ENCODE results near the gene COQ9. TPM values are rescaled to one million over a fixed set of nuclear protein-coding genes. Genes with fewer than 3 reads are reported as not detected.

Gene COQ9
- total RNA-seq, 3 donors from 2014 or later = 44.5 to 47.2 (median 47.0) TPM

GRCh38 chr16:57444711-57445110, 2.6 kb upstream of the COQ9 start:
- H3K9me3 Mint-ChIP-seq = peaks cover 8% of the 10 kb centered on the region
- peaks cover 30% of the 10 kb centered on the region for H3K4me1 Mint-ChIP-seq (ENCODE audit: low read depth)
- peak overlapping the region; percentile 33 for H3K4me3 Mint-ChIP-seq
- no peaks in the 10 kb centered on the region for H3K27me3 Mint-ChIP-seq (ENCODE audit: low read depth)
- peaks cover 17% of the 10 kb centered on the region for H3K36me3 Mint-ChIP-seq (ENCODE audit: insufficient read depth)
- DNase-seq (no peak), ATAC-seq (no peak)

DNA sequence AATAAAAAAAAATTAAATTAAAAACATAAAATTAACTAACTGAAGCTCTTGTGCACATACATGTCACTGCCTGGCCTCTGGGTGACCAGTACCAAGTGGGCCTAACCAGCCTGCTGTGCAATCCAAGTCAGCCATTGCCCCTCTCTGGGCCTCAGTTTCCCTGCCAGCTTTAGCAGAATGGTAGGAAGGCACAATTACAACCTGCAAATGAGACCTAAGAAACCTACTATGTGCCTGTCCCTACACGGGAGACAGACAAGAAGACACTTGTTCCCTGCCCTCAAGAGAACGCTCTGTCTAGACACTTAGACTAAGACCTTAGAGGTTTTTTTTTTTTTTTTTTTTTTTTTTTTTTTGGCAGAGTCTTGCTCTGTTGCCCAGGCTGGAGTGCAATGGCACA, 1.8 kb upstream of the COQ9 start:
- Mint-ChIP-seq H3K4me3 (peak overlapping the region; percentile 94), H3K9me3 (peaks cover under 1% of the 10 kb centered on the region), H3K4me1 (ENCODE audit: low read depth) (peaks cover 33% of the 10 kb centered on the region), H3K27me3 (ENCODE audit: low read depth) (no peaks in the 10 kb centered on the region), H3K36me3 (ENCODE audit: insufficient read depth) (peaks cover 9% of the 10 kb centered on the region)
- no peak for ATAC-seq
- no peak for DNase-seq

GRCh38 chr16:57446531-57447185, 621 bp upstream of the COQ9 start:
- ATAC-seq (peak; percentile 28 to 38), DNase-seq (no peak)
- no peaks in the 10 kb centered on the region for H3K9me3 Mint-ChIP-seq
- H3K27me3 Mint-ChIP-seq (ENCODE audit: low read depth) = no peaks in the 10 kb centered on the region
- peaks cover 2% of the 10 kb centered on the region for H3K36me3 Mint-ChIP-seq (ENCODE audit: insufficient read depth)
- H3K4me3 Mint-ChIP-seq = peak overlapping the region; percentile 94
- peaks cover 33% of the 10 kb centered on the region for H3K4me1 Mint-ChIP-seq (ENCODE audit: low read depth)

DNA sequence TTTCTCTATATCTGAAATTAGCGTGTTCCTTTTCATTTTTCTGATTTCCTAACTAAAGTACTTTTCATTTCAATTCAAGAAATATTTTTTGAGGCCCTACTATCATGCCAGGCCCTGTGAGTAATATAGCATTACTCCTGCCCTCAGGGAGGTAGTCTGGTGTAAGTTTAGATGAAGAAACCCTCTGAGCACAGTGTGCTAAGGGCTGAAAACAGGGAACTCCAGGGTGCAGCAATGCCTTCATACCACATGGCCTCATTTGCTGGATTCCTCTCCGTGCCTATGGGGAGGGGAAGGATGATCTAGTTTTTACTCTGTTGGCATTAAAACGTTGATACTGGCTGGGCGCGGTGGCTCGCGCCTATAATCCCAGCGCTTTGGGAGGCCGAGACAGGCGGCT, 4.7 kb downstream of the COQ9 start:
- peaks cover 12% of the 10 kb centered on the region for H3K4me1 Mint-ChIP-seq (ENCODE audit: low read depth)
- H3K36me3 Mint-ChIP-seq (ENCODE audit: insufficient read depth) = peaks cover 24% of the 10 kb centered on the region
- H3K4me3 Mint-ChIP-seq = no peak overlapping the region
- no peaks in the 10 kb centered on the region for H3K27me3 Mint-ChIP-seq (ENCODE audit: low read depth)
- ATAC-seq = no peak
- no peak for DNase-seq
- no peaks in the 10 kb centered on the region for H3K9me3 Mint-ChIP-seq

- H3K27me3 Mint-ChIP-seq (ENCODE audit: low read depth) = no peaks in the 10 kb centered on the region
- ATAC-seq (peak; percentile 99), DNase-seq (peak; percentile 92)
- no peaks in the 10 kb centered on the region for H3K9me3 Mint-ChIP-seq
- peaks cover 28% of the 10 kb centered on the region for H3K36me3 Mint-ChIP-seq (ENCODE audit: insufficient read depth)
- peak within 1 kb of the TSS; percentile 100 for H3K4me3 Mint-ChIP-seq
- peaks cover 25% of the 10 kb centered on the region for H3K4me1 Mint-ChIP-seq (ENCODE audit: low read depth)
These were observed 15.1 kb downstream of the COQ9 start, which contains the start of gene POLR2C for GRCh38 chr16:57462209-57462977. TSS of gene POLR2C (plus strand) at chr16:57462679. CDS start at chr16:57462725, 46 bp downstream.

GRCh38 chr16:57462978-57463362, 15.7 kb downstream of the COQ9 start:
- Mint-ChIP-seq H3K27me3 (ENCODE audit: low read depth) (no peaks in the 10 kb centered on the region), H3K4me1 (ENCODE audit: low read depth) (peaks cover 25% of the 10 kb centered on the region), H3K36me3 (ENCODE audit: insufficient read depth) (peaks cover 29% of the 10 kb centered on the region), H3K9me3 (no peaks in the 10 kb centered on the region), H3K4me3 (peak overlapping the region; percentile 100)
- DNase-seq (no peak), ATAC-seq (peak; percentile 12 to 33)

GRCh38 chr16:57464523-57464922, 17.2 kb downstream of the COQ9 start:
- Mint-ChIP-seq H3K4me1 (ENCODE audit: low read depth) (peaks cover 25% of the 10 kb centered on the region), H3K9me3 (no peaks in the 10 kb centered on the region), H3K27me3 (ENCODE audit: low read depth) (no peaks in the 10 kb centered on the region), H3K36me3 (ENCODE audit: insufficient read depth) (peaks cover 37% of the 10 kb centered on the region), H3K4me3 (no peak overlapping the region)
- ATAC-seq (no peak), DNase-seq (no peak)

DNA sequence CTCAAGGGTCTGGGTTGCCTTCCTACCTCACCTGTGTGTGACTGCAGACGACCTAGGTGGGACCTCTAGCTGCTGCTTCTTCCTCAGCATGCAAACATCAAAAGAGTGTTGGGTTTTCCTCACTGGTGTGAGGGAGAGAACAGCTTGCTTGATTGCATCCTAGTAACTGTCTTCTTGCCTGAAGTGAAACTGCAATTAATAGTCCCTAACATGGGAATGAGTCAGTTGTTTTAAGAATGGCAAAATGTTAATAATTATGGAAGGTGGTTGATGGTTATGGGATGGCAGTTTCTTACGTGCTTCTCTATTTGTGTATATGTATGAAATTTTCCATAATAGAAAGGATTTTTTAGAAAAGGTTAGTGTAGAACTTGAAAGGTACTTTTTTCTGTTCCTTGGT, 21.1 kb downstream of the COQ9 start:
- H3K27me3 Mint-ChIP-seq (ENCODE audit: low read depth) = no peaks in the 10 kb centered on the region

DNA sequence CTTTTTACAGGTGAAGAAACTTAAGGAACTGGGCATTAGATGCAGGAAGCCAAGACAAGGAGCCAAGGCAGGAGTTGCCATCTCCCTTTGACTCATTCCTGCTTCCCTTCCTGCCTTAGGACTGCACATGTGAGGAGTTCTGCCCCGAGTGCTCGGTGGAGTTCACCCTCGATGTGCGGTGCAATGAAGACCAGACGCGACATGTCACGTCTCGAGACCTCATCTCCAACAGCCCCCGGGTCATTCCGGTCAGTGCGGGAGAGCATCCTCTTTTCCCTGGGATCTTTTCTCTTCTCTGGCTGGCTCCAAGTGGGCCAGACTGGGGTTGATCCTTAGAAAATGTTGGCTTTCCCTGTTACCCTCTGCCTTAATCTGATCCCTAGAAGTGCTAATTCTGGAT, 21.8 kb downstream of the COQ9 start:
- peaks cover 42% of the 10 kb centered on the region for H3K36me3 Mint-ChIP-seq (ENCODE audit: insufficient read depth)

More for the DNA sequence above, 21.1 kb downstream of the COQ9 start:
- DNase-seq = no peak
- Mint-ChIP-seq H3K9me3 (no peaks in the 10 kb centered on the region), H3K4me1 (ENCODE audit: low read depth) (peaks cover 17% of the 10 kb centered on the region), H3K36me3 (ENCODE audit: insufficient read depth) (peaks cover 42% of the 10 kb centered on the region), H3K4me3 (no peak overlapping the region)
- ATAC-seq = no peak

DNA sequence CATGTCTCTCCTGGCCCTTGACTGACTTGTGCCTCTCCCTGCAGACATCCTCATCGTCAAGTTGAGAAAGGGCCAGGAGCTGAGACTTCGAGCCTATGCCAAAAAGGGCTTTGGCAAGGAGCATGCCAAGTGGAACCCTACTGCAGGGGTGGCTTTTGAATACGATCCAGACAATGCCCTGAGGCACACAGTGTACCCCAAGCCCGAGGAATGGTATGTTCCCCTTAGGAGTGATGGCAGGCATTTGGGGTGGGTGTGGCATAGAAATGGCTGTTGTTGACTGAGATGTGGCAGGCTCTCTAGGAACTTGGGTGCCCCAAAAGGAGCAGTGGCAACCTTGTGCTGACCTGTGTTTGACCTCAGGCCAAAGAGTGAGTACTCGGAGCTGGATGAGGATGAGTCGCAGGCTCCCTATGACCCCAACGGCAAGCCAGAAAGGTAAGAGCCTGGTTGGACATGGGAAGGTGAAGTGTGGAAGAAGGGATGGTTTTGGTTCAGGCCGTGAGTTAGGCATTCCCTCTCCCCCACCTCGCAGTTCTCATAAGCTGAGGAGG, 22.7 kb downstream of the COQ9 start:
- peaks cover 2% of the 10 kb centered on the region for H3K4me1 Mint-ChIP-seq (ENCODE audit: low read depth)
- no peak overlapping the region for H3K4me3 Mint-ChIP-seq
- DNase-seq (no peak), ATAC-seq (no peak)
- H3K36me3 Mint-ChIP-seq (ENCODE audit: insufficient read depth) = peaks cover 34% of the 10 kb centered on the region
- H3K9me3 Mint-ChIP-seq = no peaks in the 10 kb centered on the region
- no peaks in the 10 kb centered on the region for H3K27me3 Mint-ChIP-seq (ENCODE audit: low read depth)

More for the DNA sequence above, 21.8 kb downstream of the COQ9 start:
- ATAC-seq (no peak), DNase-seq (no peak)
- Mint-ChIP-seq H3K4me1 (ENCODE audit: low read depth) (peaks cover 10% of the 10 kb centered on the region), H3K4me3 (no peak overlapping the region), H3K27me3 (ENCODE audit: low read depth) (no peaks in the 10 kb centered on the region), H3K9me3 (no peaks in the 10 kb centered on the region)

- no peak for DNase-seq
- H3K9me3 Mint-ChIP-seq = no peaks in the 10 kb centered on the region
- no peaks in the 10 kb centered on the region for H3K27me3 Mint-ChIP-seq (ENCODE audit: low read depth)
- peaks cover 3% of the 10 kb centered on the region for H3K4me1 Mint-ChIP-seq (ENCODE audit: low read depth)
- ATAC-seq = no peak
- peaks cover 28% of the 10 kb centered on the region for H3K36me3 Mint-ChIP-seq (ENCODE audit: insufficient read depth)
- no peak overlapping the region for H3K4me3 Mint-ChIP-seq
These were observed 23.4 kb downstream of the COQ9 start for GRCh38 chr16:57470711-57471110.

- no peaks in the 10 kb centered on the region for H3K9me3 Mint-ChIP-seq
These were observed 23.9 kb downstream of the COQ9 start for GRCh38 chr16:57471209-57471608.

DNA sequence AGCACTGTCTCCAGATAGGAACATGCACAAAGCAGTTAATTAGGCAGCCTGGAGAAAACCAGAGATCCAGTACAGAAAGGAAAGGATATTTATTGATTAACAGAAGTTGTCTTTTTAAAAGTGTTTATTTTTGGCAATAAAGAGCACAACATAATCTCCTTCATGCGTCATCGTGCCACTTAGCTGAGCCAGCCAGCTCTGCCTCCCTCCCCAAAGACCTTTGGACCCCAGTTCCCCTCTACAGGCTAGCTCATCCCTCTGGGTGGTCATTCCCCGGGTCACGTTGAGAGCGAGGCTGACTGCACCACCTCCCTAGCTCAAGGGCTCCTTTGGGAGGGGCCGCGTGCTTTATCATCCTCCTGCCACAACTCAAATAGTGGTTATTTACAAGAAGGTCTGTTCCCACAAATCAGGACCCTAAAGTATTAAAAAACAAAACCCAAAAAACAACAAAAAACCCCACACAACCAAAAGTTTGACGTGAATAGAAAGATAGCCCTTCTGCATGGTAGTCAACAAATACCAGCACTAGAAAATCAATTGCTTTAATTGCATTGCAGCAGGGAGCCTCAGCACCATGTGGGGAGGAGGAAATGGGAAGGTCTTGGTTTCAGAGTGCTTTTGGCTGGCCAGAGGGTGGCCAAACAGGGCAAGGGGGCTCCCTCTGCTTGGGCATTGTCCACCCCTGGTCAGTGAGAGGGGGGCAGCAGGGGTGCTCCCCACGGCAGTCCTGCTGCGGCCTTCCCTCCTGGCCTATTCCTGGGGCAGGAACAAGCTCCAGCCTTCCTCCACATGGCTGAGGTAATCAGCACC, 24.8 kb downstream of the COQ9 start:
- Mint-ChIP-seq H3K27me3 (ENCODE audit: low read depth) (no peaks in the 10 kb centered on the region), H3K4me3 (no peak overlapping the region), H3K9me3 (no peaks in the 10 kb centered on the region), H3K4me1 (ENCODE audit: low read depth) (peaks cover 10% of the 10 kb centered on the region), H3K36me3 (ENCODE audit: insufficient read depth) (peaks cover 28% of the 10 kb centered on the region)
- ATAC-seq (no peak), DNase-seq (no peak)

More at GRCh38 chr16:57471209-57471608, 23.9 kb downstream of the COQ9 start:
- ATAC-seq (no peak), DNase-seq (no peak)
- Mint-ChIP-seq H3K36me3 (ENCODE audit: insufficient read depth) (peaks cover 28% of the 10 kb centered on the region), H3K27me3 (ENCODE audit: low read depth) (no peaks in the 10 kb centered on the region), H3K4me1 (ENCODE audit: low read depth) (peaks cover 6% of the 10 kb centered on the region), H3K4me3 (no peak overlapping the region)

- DNase-seq = no peak
- H3K4me3 Mint-ChIP-seq = no peak overlapping the region
- no peak for ATAC-seq
- H3K9me3 Mint-ChIP-seq = no peaks in the 10 kb centered on the region
- H3K4me1 Mint-ChIP-seq (ENCODE audit: low read depth) = peaks cover 10% of the 10 kb centered on the region
- H3K36me3 Mint-ChIP-seq (ENCODE audit: insufficient read depth) = peaks cover 25% of the 10 kb centered on the region
- no peaks in the 10 kb centered on the region for H3K27me3 Mint-ChIP-seq (ENCODE audit: low read depth)
These were observed 25.4 kb downstream of the COQ9 start for GRCh38 chr16:57472665-57473060.
